Peyer's patch (tissue), 4 donors: ENCODE data around the gene KRTAP6-2.

Experiments
- POLR2A ChIP-seq, 2 donors: fragments of 450-650 bp; IDR thresholded peaks; one replicate each; pipeline ENCODE4 v1.5.1; 2017; ENCODE audit warnings: antibody characterized with exemption in 2 of 2, mild to moderate bottlenecking in 2 of 2, moderate library complexity in 2 of 2
- TF ChIP-seq, protein P1 (sequence below), 6 experiments: fragments of 450-650 bp in 4 of 6; fragments of 200-600 bp in 2 of 6; sonication (generic) in 1 of 6; IDR thresholded peaks; one replicate each; pipeline ENCODE4 v1.5.1; 2017 to 2019; ENCODE audit warnings: antibody characterized with exemption in 6 of 6, mild to moderate bottlenecking in 3 of 6, moderate library complexity in 1 of 6

DNA sequence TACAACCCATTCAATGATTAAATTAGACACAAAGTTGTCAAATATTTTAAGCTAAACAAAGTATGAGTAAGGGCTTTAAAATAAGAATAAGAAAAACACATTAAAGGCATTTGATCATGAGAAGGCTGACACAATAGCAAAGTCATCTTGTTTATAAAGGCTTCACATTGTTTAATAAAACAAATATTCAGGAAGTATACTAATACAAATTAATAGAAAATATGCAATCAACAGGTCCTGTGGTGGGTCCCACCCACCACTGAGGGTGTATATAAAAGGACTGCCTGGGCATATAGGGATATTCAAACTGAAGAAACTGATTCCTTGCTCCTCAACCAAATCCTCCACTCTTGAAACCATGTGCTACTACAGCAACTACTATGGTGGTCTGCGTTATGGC lies 36.2 kb upstream of the KRTAP6-2 start, which contains the start of gene KRTAP20-2:
- TF ChIP-seq, protein P1, sequence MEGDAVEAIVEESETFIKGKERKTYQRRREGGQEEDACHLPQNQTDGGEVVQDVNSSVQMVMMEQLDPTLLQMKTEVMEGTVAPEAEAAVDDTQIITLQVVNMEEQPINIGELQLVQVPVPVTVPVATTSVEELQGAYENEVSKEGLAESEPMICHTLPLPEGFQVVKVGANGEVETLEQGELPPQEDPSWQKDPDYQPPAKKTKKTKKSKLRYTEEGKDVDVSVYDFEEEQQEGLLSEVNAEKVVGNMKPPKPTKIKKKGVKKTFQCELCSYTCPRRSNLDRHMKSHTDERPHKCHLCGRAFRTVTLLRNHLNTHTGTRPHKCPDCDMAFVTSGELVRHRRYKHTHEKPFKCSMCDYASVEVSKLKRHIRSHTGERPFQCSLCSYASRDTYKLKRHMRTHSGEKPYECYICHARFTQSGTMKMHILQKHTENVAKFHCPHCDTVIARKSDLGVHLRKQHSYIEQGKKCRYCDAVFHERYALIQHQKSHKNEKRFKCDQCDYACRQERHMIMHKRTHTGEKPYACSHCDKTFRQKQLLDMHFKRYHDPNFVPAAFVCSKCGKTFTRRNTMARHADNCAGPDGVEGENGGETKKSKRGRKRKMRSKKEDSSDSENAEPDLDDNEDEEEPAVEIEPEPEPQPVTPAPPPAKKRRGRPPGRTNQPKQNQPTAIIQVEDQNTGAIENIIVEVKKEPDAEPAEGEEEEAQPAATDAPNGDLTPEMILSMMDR (IDR thresholded peaks at IDR 0.05): no peak
- TF ChIP-seq POLR2A (IDR thresholded peaks at IDR 0.05): no peak
